KBM-7 (cell line): ENCODE results near the gene WIF1.
A peak's percentile ranks its signal among the peaks of the same experiment; 100 is the strongest.

Experiments
- DNase-seq: peaks from one replicate; pipeline ENCODE4 v3.0.0-alpha.2; 2015
- in situ Hi-C: fragments of 300-500 bp; cut with MboI; formaldehyde crosslinking; loops from 2 replicates; pipeline ENCODE4 v1.14.3; 2020; ENCODE audit warnings: low sequenced_read_pairs, low pct_unique_long_range_greater_than_20kb, mixed read lengths

WIF1 gene

GRCh38 chr12:65121049-65121955 lies at the start of gene WIF1:
WIF1 (minus strand) TSS chr12:65121305; CDS start chr12:65121191, 114 bp downstream.
- in situ Hi-C loops, result loop anchor here (25.0 kb wide), 1 partner anchor 116 kb away; no protein-coding TSS in a partner anchor
- DNase-seq, result peak; percentile 46

- DNase-seq, result peak; percentile 70
- in situ Hi-C loops, result no loop called here
These were observed 49.2 kb upstream of the WIF1 start for GRCh38 chr12:65170209-65170881.

- in situ Hi-C loops, result no loop called here
- peak; percentile 93 for DNase-seq
These were observed 48.5 kb upstream of the WIF1 start, which contains the start of gene LEMD3 for GRCh38 chr12:65169320-65170208. LEMD3 (plus strand) TSS chr12:65169583; CDS start chr12:65169597, 14 bp downstream.

DNA sequence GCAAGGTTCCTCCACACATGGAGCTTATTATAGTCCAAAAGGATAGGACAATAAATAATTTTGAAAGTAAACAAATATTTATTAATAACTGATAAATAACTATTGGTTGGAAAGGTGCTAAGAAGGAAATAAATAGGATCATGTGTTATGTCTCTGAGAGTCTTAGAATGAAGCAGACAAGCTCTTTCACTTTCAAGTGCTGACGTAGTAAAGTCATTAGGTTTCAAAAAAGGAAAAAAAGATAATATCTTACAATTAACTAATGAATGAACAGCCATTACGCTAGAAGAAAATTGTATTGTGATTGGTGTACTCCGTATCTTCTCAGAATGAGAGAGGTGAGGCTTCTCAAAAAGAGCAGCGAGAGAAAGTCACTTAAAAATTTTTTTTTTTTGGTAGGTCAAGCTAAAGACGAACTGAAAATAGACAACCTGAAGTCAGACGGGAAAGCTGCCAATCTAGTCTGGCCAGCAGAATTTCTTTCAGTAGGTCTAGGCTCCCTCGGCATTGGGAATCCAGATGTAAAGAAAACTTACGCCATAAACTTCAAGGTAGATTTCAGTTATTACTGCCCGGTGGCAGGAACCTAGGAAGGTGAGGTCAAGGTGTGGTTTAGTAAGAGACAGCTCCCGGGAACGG lies 47.7 kb upstream of the WIF1 start:
- in situ Hi-C loops, result no loop called here
- no peak for DNase-seq

- no peak for DNase-seq
- in situ Hi-C loops, result no loop called here
These were observed 43.7 kb upstream of the WIF1 start for GRCh38 chr12:65164774-65165173.

- in situ Hi-C loops, result no loop called here
- no peak for DNase-seq
These were observed 43.1 kb upstream of the WIF1 start for GRCh38 chr12:65164244-65164643.

GRCh38 chr12:65162609-65163008 lies 41.5 kb upstream of the WIF1 start:
- no peak for DNase-seq
- in situ Hi-C loops, result no loop called here

DNA sequence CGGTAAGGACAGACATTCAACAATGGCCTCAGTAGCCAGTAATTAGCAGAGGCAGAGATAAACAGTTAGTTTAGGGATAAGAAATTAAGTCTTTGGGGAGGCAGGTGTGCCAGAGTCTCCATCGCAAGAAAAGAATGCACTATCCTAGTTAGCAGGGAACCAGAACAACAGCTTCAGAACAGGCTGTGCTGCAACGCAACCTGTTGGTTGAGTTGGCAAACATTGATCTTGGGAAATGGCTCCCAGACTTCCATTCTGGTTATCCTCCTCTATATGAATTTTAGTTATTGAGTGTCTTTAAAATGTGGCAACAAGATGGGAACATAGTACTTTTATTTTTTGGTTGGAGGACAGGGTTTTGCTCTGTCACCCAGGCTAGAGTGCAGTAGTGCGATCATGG lies 36.0 kb upstream of the WIF1 start:
- DNase-seq, result no peak
- in situ Hi-C loops, result no loop called here

DNA sequence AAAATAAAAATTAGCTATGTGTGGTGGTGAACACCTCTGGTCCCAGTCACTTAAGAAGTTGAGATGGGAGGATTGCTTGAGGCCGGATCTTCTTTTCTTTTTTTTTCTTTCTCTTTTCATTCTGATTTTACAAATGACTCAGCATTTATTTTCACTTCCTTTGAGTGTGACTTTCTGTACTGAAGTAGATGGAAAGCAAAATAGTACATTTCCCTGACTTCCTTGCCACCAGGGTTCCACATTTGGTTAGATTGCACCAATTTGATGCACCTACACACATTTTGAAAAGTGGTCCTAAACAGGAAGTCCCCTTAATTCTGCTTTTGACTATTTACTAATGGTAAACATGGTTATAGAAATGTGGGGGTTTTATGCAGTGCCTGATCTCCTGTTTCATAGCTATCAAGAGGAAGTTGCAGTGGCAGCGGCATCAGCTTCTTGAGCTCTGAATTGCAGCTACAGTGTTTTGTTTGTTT lies 35.3 kb upstream of the WIF1 start:
- DNase-seq, result peak; percentile 80
- in situ Hi-C loops, result no loop called here

DNA sequence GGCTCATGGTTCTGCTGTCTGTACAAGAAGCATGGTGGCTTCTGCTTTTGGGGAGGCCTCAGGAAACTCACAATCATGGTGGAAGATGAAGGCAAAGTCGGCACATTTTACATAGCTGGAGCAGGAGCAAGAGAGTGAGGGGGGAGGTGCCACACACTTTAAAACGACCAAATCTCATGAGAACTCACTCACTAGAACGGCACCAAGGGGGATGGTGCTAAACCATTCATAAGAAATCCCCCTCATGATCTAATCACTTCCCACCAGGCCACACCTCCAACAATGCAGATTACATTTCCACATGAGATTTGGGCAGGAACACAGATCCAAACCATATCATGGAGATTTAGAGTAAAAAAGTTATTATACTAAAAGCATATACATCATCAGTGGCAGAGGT lies 34.7 kb upstream of the WIF1 start:
- in situ Hi-C loops, result no loop called here
- peak; percentile 47 for DNase-seq

GRCh38 chr12:65152596-65152995 lies 31.5 kb upstream of the WIF1 start:
- in situ Hi-C loops, result no loop called here
- no peak for DNase-seq

DNA sequence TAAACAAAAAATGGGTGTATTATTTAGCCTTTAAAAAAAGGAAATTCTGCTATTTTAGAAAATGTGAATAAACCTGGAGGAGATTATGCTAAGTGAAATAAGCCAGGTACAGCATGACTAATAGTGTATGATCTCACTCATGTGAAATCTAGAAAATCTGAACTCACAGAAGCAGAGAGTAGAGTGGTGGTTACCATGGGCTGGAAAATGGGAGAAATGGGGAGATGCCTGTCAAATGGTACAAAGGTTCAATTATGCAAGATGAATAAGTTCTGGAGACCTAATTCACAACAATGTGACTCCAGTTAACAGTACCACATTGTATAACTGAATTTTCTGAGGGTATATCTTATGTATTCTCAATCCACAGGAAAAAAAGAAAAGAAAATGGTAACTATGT lies 30.9 kb upstream of the WIF1 start:
- DNase-seq, result no peak
- in situ Hi-C loops, result no loop called here

- in situ Hi-C loops, result no loop called here
- DNase-seq, result no peak
These were observed 26.3 kb upstream of the WIF1 start for GRCh38 chr12:65147312-65147905.

DNA sequence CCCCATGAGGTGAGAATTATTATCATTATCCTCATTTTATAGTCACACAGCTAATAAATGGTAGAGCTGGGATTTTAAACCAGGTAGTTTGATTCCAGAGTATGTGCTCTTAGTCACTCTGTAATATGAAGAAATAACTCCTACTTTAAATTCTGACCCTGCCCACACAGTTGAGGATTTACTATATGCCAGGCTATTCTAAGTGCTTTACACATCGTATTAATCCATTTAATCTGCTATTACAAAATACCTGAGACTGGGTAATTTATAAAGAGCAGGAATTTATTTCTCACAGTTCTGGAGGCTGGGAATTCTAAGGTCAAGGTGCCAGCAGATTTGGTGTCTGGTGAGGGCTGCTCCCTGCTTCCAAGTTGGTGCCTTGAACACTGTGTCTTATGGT lies 19.6 kb upstream of the WIF1 start:
- DNase-seq, result no peak
- in situ Hi-C loops, result no loop called here

GRCh38 chr12:65139389-65139788 lies 18.3 kb upstream of the WIF1 start:
- in situ Hi-C loops, result no loop called here
- peak; percentile 79 for DNase-seq

- in situ Hi-C loops, result no loop called here
- no peak for DNase-seq
These were observed 12.8 kb upstream of the WIF1 start for GRCh38 chr12:65133879-65134278.

- DNase-seq, result no peak
- in situ Hi-C loops, result no loop called here
These were observed 5.4 kb upstream of the WIF1 start for GRCh38 chr12:65126482-65126881.

DNA sequence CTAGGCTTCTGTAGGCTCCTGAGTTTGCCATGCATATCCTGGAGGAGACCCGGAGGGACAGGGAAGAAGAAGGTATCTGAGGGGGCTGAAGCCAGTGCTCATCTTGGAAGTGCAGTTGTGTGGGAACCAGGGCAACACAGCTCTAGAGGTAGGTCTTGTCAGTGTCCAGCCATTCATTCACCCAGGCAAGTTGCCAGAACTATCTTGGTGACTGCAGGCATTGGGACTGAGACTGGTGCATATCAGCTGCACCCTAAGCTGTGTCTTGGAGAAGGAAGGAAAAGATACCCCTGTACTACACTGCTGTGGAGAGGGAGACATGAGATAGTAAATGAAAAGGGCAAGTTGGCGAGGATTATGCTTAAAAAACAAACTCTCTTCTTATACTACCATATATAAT lies 4.9 kb upstream of the WIF1 start:
- in situ Hi-C loops, result no loop called here
- no peak for DNase-seq
